K562 (cell line): ENCODE measurements around the gene TSC22D1. TPM values are rescaled to one million over a fixed set of nuclear protein-coding genes. Genes with fewer than 3 reads are reported as not detected.

ENCODE experiments used
- ADNP ChIP-seq: fragments of 200-800 bp; sonication (Bioruptor generic); IDR thresholded peaks from 2 replicates; pipeline ENCODE4 v1.6.1; 2016; ENCODE audit warnings: missing genetic modification characterization, missing compliant biosample characterization
- CREB1 ChIP-seq, 2 experiments: sonication (generic) in 1 of 2; formaldehyde crosslinking in 1 of 2; IDR thresholded peaks; 2 replicates each; pipeline versions ENCODE4 v1.6.1 to v1.8.0; 2012 to 2022; ENCODE audit warnings: inconsistent platforms in 1 of 2, mild to moderate bottlenecking in 1 of 2, missing genetic modification reagents in 1 of 2, moderate library complexity in 1 of 2
- CSDE1 ChIP-seq, 2 experiments: fragments of 450-650 bp; IDR thresholded peaks; 2 replicates each; pipeline ENCODE4 v1.6.1; 2016; ENCODE audit warnings: mild to moderate bottlenecking in 1 of 2
- MAFK ChIP-seq: IDR thresholded peaks from 2 replicates; pipeline ENCODE4 v1.6.1; 2011; ENCODE audit warnings: low read length, improper control_type of control experiment
- MTA3 ChIP-seq: fragments of 450-650 bp; formaldehyde crosslinking; IDR thresholded peaks from 2 replicates; pipeline ENCODE4 v1.6.1; 2017; ENCODE audit warnings: mild to moderate bottlenecking, borderline replicate concordance
- NFIC ChIP-seq: fragments of 450-650 bp; IDR thresholded peaks from 2 replicates; pipeline ENCODE4 v1.6.1; 2017; ENCODE audit warnings: mild to moderate bottlenecking, inconsistent platforms
- POLR2H ChIP-seq: IDR thresholded peaks from 2 replicates; pipeline ENCODE4 v1.6.1; 2016; ENCODE audit warnings: missing genetic modification characterization, low read depth, mild to moderate bottlenecking, control low read depth, missing compliant biosample characterization, moderate library complexity
- SMARCE1 ChIP-seq: fragments of 450-650 bp; IDR thresholded peaks from 2 replicates; pipeline ENCODE4 v1.7.1; 2016; ENCODE audit warnings: mild to moderate bottlenecking
- SRSF9 ChIP-seq: fragments of 200-400 bp; formaldehyde crosslinking; IDR thresholded peaks from 2 replicates; pipeline ENCODE4 v1.6.1; 2017; ENCODE audit warnings: low read depth, low read length, borderline replicate concordance
- TOE1 ChIP-seq, 2 experiments: fragments of 450-650 bp in 1 of 2; sonication (generic) in 1 of 2; formaldehyde crosslinking in 1 of 2; IDR thresholded peaks; 2 replicates each; pipeline versions ENCODE4 v1.7.1 to v1.8.0; 2016 to 2022; ENCODE audit warnings: borderline replicate concordance in 2 of 2, mild to moderate bottlenecking in 2 of 2, antibody characterized with exemption in 1 of 2, inconsistent platforms in 1 of 2, low read depth in 1 of 2, missing genetic modification reagents in 1 of 2, moderate library complexity in 1 of 2
- TRIM24 ChIP-seq, 2 experiments: fragments of 450-650 bp; IDR thresholded peaks; 2 replicates each; pipeline ENCODE4 v1.6.1; 2016
- ZBTB26 ChIP-seq: fragments of 450-650 bp; formaldehyde crosslinking; IDR thresholded peaks from 2 replicates; pipeline ENCODE4 v1.4.0; 2022; ENCODE audit warnings: missing genetic modification characterization
- ZNF318 ChIP-seq, 2 experiments: fragments of 450-650 bp; IDR thresholded peaks; 2 replicates each; pipeline ENCODE4 v1.6.1; 2016; ENCODE audit warnings: mild to moderate bottlenecking in 2 of 2, borderline replicate concordance in 1 of 2, low read depth in 1 of 2, moderate library complexity in 1 of 2
- polyA plus RNA-seq, 8 experiments: library from polyadenylated mRNA; depleted of rRNA in 4 of 8; stranded (reverse) in 5 of 8; unstranded in 3 of 8; fragments of >200 nt; fragmentation: Nextera tagmentation in 2 of 8; fragmentation: Illumina TruSeq in 1 of 8; extraction: Ambion mirVana in 2 of 8; extraction: Trizol in 1 of 8; gene quantifications; 2 replicates each; pipeline versions ENCODE4 v1.2.1 to v1.2.3, GENCODE V29; 2011 to 2014; ENCODE audit warnings: inconsistent platforms in 1 of 8, missing spikeins in 1 of 8
- total RNA-seq, 7 experiments: library from RNA; depleted of rRNA in 6 of 7; stranded (reverse); fragments of >200 nt in 6 of 7; fragmentation: Illumina TruSeq in 2 of 7; extraction: Trizol in 2 of 7; gene quantifications; 2 replicates each; pipeline versions ENCODE4 v1.2.1 to v1.2.3, GENCODE V29; 2011 to 2021; ENCODE audit warnings: low replicate concordance in 1 of 7
- TF ChIP-seq, protein P1 (sequence below): fragments of 200-800 bp; sonication (Bioruptor generic); IDR thresholded peaks from 2 replicates; pipeline ENCODE4 v1.6.1; 2017; ENCODE audit warnings: missing genetic modification characterization, missing compliant biosample characterization

The TSC22D1 gene
- total and polyA plus RNA-seq, 9 of the 15 experiments (the other 6 are each of a cell fraction or from before 2014, with no cell fraction given) = 2.6 to 19.8 (median 8.4) TPM

DNA sequence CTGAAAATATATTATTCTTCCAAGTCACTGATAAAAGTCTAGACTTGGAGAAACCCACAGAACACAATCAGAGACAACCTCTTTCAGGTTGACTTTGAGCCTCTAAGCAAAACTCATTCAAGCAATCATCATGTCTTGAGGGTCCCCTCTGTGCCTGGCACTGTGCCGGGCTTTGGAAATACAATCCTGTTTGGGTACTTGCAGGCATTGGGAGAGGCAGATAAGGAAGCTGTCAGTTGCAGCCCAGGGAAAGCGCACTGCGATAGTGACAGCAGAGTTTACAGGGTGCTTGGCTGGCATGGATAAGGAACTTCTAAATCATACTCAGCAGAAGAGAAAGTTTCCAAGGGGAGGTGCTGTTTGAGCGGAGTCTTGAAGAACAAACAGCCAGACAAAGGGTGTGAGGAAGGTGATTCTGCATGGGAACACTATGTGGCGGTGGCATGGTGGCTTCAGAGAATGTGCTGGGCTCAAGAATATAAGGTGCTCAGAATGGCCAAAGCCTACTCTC lies 193.4 kb downstream of the TSC22D1 start (continued):
- TF ChIP-seq MTA3 (0 out of 2 replicates have a peak, but pooled peaks have one; percentile 57), NFIC (peak; percentile 96), TRIM24 (IDR thresholded peaks at IDR 0.05) (peak; percentile 86 to 93), CREB1 (IDR thresholded peaks at IDR 0.05) (peak; percentile 49; the same call in 1 of the 2 replicates), CREB1 (CRISPR knock-in tag; IDR thresholded peaks at IDR 0.05) (no peak), SMARCE1 (peak; percentile 79), SRSF9 (no peak), POLR2H (tag) (no peak), ZBTB26 (CRISPR knock-in tag) (no peak), MAFK (0 out of 2 replicates have a peak, but pooled peaks have one; percentile 26), TOE1 (IDR thresholded peaks at IDR 0.05; ENCODE audit: borderline replicate concordance) (0 out of 2 replicates have a peak, but pooled peaks have one; percentile 21), TOE1 (CRISPR knock-in tag; IDR thresholded peaks at IDR 0.05; ENCODE audit: borderline replicate concordance, low read depth) (no peak), CSDE1 (IDR thresholded peaks at IDR 0.05) (no peak), ADNP (peak; percentile 61), ZNF318 (IDR thresholded peaks at IDR 0.05; ENCODE audit: borderline replicate concordance in 1 of 2, low read depth in 1 of 2) (no peak)
- TF ChIP-seq, protein P1, sequence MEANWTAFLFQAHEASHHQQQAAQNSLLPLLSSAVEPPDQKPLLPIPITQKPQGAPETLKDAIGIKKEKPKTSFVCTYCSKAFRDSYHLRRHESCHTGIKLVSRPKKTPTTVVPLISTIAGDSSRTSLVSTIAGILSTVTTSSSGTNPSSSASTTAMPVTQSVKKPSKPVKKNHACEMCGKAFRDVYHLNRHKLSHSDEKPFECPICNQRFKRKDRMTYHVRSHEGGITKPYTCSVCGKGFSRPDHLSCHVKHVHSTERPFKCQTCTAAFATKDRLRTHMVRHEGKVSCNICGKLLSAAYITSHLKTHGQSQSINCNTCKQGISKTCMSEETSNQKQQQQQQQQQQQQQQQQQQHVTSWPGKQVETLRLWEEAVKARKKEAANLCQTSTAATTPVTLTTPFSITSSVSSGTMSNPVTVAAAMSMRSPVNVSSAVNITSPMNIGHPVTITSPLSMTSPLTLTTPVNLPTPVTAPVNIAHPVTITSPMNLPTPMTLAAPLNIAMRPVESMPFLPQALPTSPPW = peak; percentile 58
